Activated CD8-positive, alpha-beta T cell treated with anti-CD3 and anti-CD28 coated beads for 36 hours (primary cell): Measurements from ENCODE around the gene ADAMTS2. TPM values are rescaled to one million over a fixed set of nuclear protein-coding genes. Genes with fewer than 3 reads are reported as not detected.

Experiments used
- ATAC-seq: fragments of 200-7000 bp; cut with Tn5 transposase; one replicate; pipeline ENCODE4 v1.10.0; 2021; ENCODE audit warnings: mild to moderate bottlenecking, moderate library complexity
- CTCF ChIA-PET: fragments of 350-600 bp; sonication (Branson Sonifier 250); formaldehyde crosslinking; loops from one replicate; lab custom pipeline; 2021; ENCODE audit warnings: antibody characterized with exemption; lab: Charles Lee
- POLR2A ChIA-PET: fragments of 350-600 bp; sonication (Branson Sonifier 250); formaldehyde crosslinking; loops from one replicate; lab custom pipeline; 2021; ENCODE audit warnings: antibody characterized with exemption; lab: Charles Lee
- DNase-seq: peaks from one replicate; pipeline ENCODE4 v3.0.0-alpha.2; 2020
- H3K27ac Mint-ChIP-seq: one replicate; pipeline ENCODE4 v1.8.0; 2021; ENCODE audit warnings: mild to moderate bottlenecking, mixed read lengths
- H3K27me3 Mint-ChIP-seq: one replicate; pipeline ENCODE4 v1.8.0; 2021; ENCODE audit warnings: mixed read lengths
- H3K36me3 Mint-ChIP-seq: one replicate; pipeline ENCODE4 v1.8.0; 2021; ENCODE audit warnings: low read depth, mixed read lengths
- H3K4me1 Mint-ChIP-seq: one replicate; pipeline ENCODE4 v1.8.0; 2021; ENCODE audit warnings: low read depth, mixed read lengths
- H3K4me3 Mint-ChIP-seq: one replicate; pipeline ENCODE4 v1.8.0; 2021; ENCODE audit warnings: mild to moderate bottlenecking, moderate library complexity, mixed read lengths
- H3K9me3 Mint-ChIP-seq: one replicate; pipeline ENCODE4 v1.8.0; 2021; ENCODE audit warnings: mixed read lengths
- intact Hi-C: fragments of 100-400 bp; cut with micrococcal nuclease; formaldehyde crosslinking; loops from one replicate; pipeline ENCODE4 v1.10.0; 2022
- total RNA-seq, 2 experiments: library from RNA; stranded (reverse); gene quantifications; one replicate each; pipeline ENCODE4 v1.2.3, GENCODE V29; 2021
- TF ChIP-seq, protein P1 (sequence below): fragments of 200-600 bp; IDR thresholded peaks from one replicate; pipeline ENCODE4 v1.8.0; 2022; ENCODE audit warnings: antibody characterized with exemption, mild to moderate bottlenecking

ADAMTS2 gene
- total RNA-seq, 2 experiments from 2014 or later = not detected

DNA sequence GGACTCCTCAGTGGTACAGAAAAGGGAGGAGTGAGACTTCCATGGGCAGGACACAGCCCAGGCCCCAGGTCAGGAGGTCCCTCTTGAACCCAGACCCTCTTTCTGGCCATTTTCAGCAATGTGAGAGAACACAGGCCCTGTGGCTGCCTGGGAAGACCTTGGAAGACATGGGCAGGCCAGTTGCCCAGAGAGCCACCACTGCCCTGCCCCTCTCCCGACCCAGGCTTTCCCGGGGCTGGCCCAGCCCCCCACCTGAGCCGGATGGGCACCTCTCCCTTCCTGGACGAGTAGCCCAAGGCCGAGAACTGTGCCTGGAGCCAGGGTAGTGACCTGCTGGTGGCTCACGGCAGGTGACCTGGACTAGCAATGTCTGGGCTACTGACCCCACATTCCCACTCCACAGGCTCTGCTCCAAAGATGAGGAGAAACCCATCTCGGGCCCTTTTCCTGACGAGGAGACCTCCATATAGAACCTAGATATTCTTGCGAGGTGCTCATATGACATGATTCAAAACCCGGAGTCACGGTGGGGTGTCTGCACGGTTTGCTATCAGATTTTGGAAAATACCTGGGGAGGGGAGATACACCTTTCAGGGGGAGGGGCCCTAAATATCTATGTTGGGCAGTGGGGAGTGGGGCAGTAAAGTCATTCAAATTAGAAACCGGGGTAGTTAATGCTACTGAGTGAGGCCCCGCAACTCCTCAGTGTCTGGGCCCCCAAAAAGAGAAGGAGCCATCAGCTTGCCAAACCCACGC lies 225.7 kb downstream of the ADAMTS2 start:
- peaks cover 14% of the 10 kb centered on the region for H3K9me3 Mint-ChIP-seq
- H3K27ac Mint-ChIP-seq = no peak overlapping the region
- POLR2A ChIA-PET = no interaction called here
- no peaks in the 10 kb centered on the region for H3K4me1 Mint-ChIP-seq
- CTCF ChIA-PET = no interaction called here
- ATAC-seq = no peak
- H3K4me3 Mint-ChIP-seq = no peak overlapping the region
- no peaks in the 10 kb centered on the region for H3K27me3 Mint-ChIP-seq
- intact Hi-C loops = no loop called here
- no peak for DNase-seq
- no peaks in the 10 kb centered on the region for H3K36me3 Mint-ChIP-seq
- TF ChIP-seq, protein P1, sequence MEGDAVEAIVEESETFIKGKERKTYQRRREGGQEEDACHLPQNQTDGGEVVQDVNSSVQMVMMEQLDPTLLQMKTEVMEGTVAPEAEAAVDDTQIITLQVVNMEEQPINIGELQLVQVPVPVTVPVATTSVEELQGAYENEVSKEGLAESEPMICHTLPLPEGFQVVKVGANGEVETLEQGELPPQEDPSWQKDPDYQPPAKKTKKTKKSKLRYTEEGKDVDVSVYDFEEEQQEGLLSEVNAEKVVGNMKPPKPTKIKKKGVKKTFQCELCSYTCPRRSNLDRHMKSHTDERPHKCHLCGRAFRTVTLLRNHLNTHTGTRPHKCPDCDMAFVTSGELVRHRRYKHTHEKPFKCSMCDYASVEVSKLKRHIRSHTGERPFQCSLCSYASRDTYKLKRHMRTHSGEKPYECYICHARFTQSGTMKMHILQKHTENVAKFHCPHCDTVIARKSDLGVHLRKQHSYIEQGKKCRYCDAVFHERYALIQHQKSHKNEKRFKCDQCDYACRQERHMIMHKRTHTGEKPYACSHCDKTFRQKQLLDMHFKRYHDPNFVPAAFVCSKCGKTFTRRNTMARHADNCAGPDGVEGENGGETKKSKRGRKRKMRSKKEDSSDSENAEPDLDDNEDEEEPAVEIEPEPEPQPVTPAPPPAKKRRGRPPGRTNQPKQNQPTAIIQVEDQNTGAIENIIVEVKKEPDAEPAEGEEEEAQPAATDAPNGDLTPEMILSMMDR = no peak

DNA sequence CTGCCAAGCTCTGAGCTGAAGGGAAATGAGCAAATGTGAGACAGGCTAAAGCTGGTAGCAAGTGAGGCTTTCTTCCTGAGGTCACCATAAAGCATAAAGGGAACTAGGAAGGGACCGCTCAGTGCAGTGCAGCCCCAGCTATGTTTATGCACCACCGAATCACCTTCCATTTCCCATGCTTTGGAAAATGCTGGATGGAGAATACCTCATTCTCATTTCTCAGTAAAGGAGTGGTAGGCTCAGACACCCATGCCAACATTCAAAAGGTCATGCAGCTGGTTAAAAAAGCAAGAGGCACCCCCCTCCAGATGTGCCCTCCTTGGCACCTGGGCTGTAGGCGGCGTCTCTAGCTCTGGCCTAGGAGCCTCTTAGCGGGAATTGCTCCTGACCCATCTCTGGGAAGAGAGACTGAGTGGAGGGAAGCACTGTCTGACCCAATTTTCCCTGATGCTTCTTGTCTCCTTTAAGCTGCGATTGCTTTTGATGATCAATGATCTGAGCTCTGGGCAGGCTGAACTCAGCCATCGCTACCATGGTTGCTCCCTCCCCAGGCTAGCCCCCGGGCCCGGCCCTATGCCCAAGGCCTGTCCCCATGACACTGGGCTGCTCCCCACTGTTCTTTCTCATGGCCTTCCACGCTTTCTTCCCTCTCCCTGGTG lies 226.4 kb downstream of the ADAMTS2 start:
- DNase-seq (no peak), ATAC-seq (no peak)
- H3K4me1 Mint-ChIP-seq = no peaks in the 10 kb centered on the region
- TF ChIP-seq, protein P1 = no peak
- no peak overlapping the region for H3K4me3 Mint-ChIP-seq
- H3K36me3 Mint-ChIP-seq = no peaks in the 10 kb centered on the region
- CTCF ChIA-PET = no interaction called here
- H3K27me3 Mint-ChIP-seq = no peaks in the 10 kb centered on the region
- peaks cover 19% of the 10 kb centered on the region for H3K9me3 Mint-ChIP-seq
- POLR2A ChIA-PET = no interaction called here
- no peak overlapping the region for H3K27ac Mint-ChIP-seq
- intact Hi-C loops = no loop called here

DNA sequence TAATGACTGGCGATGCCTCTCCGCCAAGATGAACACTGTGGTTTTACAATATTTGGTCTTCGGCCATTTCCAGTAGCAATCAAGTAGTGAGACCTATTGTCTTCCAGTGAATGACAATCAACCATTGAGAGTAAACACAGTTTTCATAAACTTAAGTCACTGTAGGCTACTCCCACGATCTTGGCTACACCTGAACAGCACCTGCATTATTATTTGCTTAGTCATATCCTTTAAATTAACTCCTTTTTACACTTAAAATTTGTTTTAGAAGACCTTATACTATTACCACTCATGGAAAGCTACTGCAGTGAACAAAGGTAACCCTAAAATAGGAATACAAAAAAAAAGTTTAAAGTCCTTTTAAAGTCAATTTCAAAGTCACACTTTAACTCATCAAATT lies 226.9 kb downstream of the ADAMTS2 start:
- Mint-ChIP-seq H3K36me3 (no peaks in the 10 kb centered on the region), H3K27me3 (no peaks in the 10 kb centered on the region), H3K27ac (no peak overlapping the region), H3K4me1 (no peaks in the 10 kb centered on the region), H3K9me3 (peaks cover 23% of the 10 kb centered on the region), H3K4me3 (no peak overlapping the region)
- TF ChIP-seq, protein P1 = no peak
- CTCF ChIA-PET = no interaction called here
- POLR2A ChIA-PET = no interaction called here
- DNase-seq (no peak), ATAC-seq (no peak)
- intact Hi-C loops = no loop called here

DNA sequence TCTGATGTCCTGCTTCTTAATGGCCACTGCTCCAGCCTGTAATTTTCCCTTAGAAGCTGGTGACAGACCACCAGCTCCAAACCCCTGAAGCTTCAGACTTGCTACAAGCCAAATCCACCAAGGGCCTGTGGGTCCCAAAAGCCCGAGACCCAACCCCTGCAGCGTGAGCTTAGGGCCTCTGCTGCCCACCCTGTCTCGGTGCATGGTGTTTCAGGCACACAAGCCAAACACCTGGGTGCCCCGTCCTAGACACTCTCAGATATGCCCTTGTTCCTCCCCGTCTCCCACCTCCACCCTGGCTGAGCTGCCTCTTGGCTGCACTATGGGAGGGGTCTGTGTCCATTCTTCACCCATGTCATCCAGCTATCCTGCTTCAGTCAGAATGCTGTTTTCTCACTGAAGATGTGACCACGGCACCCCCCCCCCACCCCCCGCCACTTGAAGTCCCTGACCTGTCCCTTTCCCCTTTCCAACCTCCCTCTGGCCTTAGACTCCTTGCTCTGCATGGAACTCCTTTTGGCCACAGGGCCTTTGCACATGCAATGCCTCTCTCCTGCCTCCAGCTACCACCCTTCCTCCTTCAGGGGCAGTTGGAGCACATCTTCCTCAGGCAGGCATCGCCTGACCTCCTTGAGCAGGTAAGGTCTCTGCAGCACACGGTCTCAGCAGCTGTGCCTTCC lies 229.3 kb downstream of the ADAMTS2 start:
- ChIA-PET POLR2A (no interaction called here), CTCF (no interaction called here)
- no peak overlapping the region for H3K4me3 Mint-ChIP-seq
- TF ChIP-seq, protein P1 = no peak
- intact Hi-C loops = no loop called here
- peaks cover 29% of the 10 kb centered on the region for H3K9me3 Mint-ChIP-seq
- H3K4me1 Mint-ChIP-seq = no peaks in the 10 kb centered on the region
- H3K36me3 Mint-ChIP-seq = no peaks in the 10 kb centered on the region
- H3K27me3 Mint-ChIP-seq = no peaks in the 10 kb centered on the region
- DNase-seq (no peak), ATAC-seq (no peak)
- H3K27ac Mint-ChIP-seq = no peak overlapping the region

DNA sequence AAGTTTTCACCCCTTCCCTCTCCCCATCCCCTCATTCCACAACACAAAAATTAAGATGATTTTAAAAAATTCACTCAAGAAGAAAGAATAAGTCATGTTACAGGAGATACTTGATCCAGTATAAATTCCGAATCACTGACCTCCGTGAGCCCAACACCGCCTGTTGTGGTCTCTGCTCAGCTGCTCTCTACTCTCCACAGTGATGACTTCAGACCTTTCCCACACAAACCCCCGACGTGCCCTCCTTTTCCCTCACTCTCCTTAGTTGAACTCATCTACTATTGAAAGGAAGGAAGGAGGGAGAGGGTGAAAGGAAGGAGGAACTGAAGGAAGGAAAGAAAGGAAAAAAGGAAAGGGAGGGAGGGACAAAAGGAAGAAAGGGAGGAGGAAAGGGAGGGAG lies 230.0 kb downstream of the ADAMTS2 start:
- POLR2A ChIA-PET = interaction anchor here (0.6 kb wide), 1 partner anchor 179 kb away, joined by 3 read pairs; no protein-coding TSS in a partner anchor
- ATAC-seq (no peak), DNase-seq (no peak)
- Mint-ChIP-seq H3K36me3 (no peaks in the 10 kb centered on the region), H3K4me1 (no peaks in the 10 kb centered on the region), H3K4me3 (no peak overlapping the region), H3K9me3 (peaks cover 29% of the 10 kb centered on the region), H3K27me3 (no peaks in the 10 kb centered on the region), H3K27ac (no peak overlapping the region)
- CTCF ChIA-PET = no interaction called here
- TF ChIP-seq, protein P1 = no peak
- intact Hi-C loops = no loop called here
